RCC 7860 (cell line): ENCODE data around the gene HAVCR2.
"Not testable (repeated sequence)": the region's sequence is repeated elsewhere in the genome, so short reads cannot be mapped to it uniquely, and the experiment has no call there.

ENCODE experiments used
- DNase-seq: peaks from one replicate; pipeline ENCODE4 v3.0.0-alpha.2; 2015; ENCODE audit warnings: low spot score
- FAIRE-seq: peaks from 2 replicates; lab custom pipeline; 2012; peaks lifted over from hg19 to GRCh38; lab: Jason Lieb, UNC

The HAVCR2 gene

GRCh38 chr5:157100140-157100679 lies 8.6 kb downstream of the HAVCR2 start:
- FAIRE-seq, result peak; percentile 90
- DNase-seq, result peak; percentile 54

- DNase-seq (no peak), FAIRE-seq (no peak)
Measured at GRCh38 chr5:157088342-157088990, 20.4 kb downstream of the HAVCR2 start.

- FAIRE-seq, result no peak
Measured at GRCh38 chr5:157086751-157087359, 22.0 kb downstream of the HAVCR2 start.

GRCh38 chr5:157085930-157086329 lies 22.9 kb downstream of the HAVCR2 start:
- FAIRE-seq, result no peak
- DNase-seq, result no peak

More at GRCh38 chr5:157086751-157087359, 22.0 kb downstream of the HAVCR2 start:
- no peak for DNase-seq

GRCh38 chr5:157080286-157080685 lies 28.6 kb downstream of the HAVCR2 start:
- DNase-seq (no peak), FAIRE-seq (no peak)

- DNase-seq (peak; percentile 39), FAIRE-seq (peak; percentile 69)
Measured at GRCh38 chr5:157076558-157076957, 32.3 kb downstream of the HAVCR2 start.

- FAIRE-seq (peak; percentile 51), DNase-seq (peak; percentile 29)
Measured at GRCh38 chr5:157072508-157072907, 36.3 kb downstream of the HAVCR2 start.

GRCh38 chr5:157069949-157070348 lies 38.9 kb downstream of the HAVCR2 start:
- FAIRE-seq (no peak), DNase-seq (no peak)

GRCh38 chr5:157068785-157069184 lies 40.1 kb downstream of the HAVCR2 start:
- DNase-seq, result no peak
- FAIRE-seq, result no peak

GRCh38 chr5:157068339-157068738 lies 40.5 kb downstream of the HAVCR2 start:
- no peak for FAIRE-seq
- DNase-seq, result no peak

GRCh38 chr5:157067005-157067404 lies 41.8 kb downstream of the HAVCR2 start:
- no peak for DNase-seq
- FAIRE-seq, result no peak

GRCh38 chr5:157066080-157066479 lies 42.8 kb downstream of the HAVCR2 start:
- no peak for FAIRE-seq
- DNase-seq, result no peak

- DNase-seq, result no peak
- FAIRE-seq, result no peak
Measured at GRCh38 chr5:157063776-157064430, 44.9 kb downstream of the HAVCR2 start.

GRCh38 chr5:157059891-157060290 lies 49.0 kb downstream of the HAVCR2 start:
- peak; percentile 72 for FAIRE-seq
- peak; percentile 60 for DNase-seq

GRCh38 chr5:157059093-157059539 lies 49.7 kb downstream of the HAVCR2 start, which contains the start of gene HAVCR1:
Gene HAVCR1, minus strand, starts transcription at chr5:157059116. Its CDS starts 1,173 bp downstream, at chr5:157057943.
- FAIRE-seq (peak; percentile 97), DNase-seq (peak; percentile 99)

- DNase-seq, result no peak
- FAIRE-seq, result no peak
Measured at GRCh38 chr5:157057459-157058370, 51.1 kb downstream of the HAVCR2 start.

- not testable (repeated sequence) for DNase-seq
- peak; percentile 48 for FAIRE-seq
Measured at GRCh38 chr5:157056848-157057247, 52.0 kb downstream of the HAVCR2 start.

GRCh38 chr5:157051604-157052245 lies 57.1 kb downstream of the HAVCR2 start:
- FAIRE-seq, result peak; percentile 70
- DNase-seq, result peak; percentile 36

- FAIRE-seq, result no peak
Measured at GRCh38 chr5:157050050-157050449, 58.8 kb downstream of the HAVCR2 start.

GRCh38 chr5:157049605-157050004 lies 59.2 kb downstream of the HAVCR2 start:
- DNase-seq, result peak; percentile 87
- peak; percentile 98 for FAIRE-seq

More at GRCh38 chr5:157050050-157050449, 58.8 kb downstream of the HAVCR2 start:
- DNase-seq, result no peak
